Subcutaneous abdominal adipose tissue (tissue), 5 donors: Measurements from ENCODE around the gene BNIP5.

ENCODE experiments used
- H3K27ac ChIP-seq: one replicate; pipeline ENCODE4 v1.7.0; 2013; ENCODE audit warnings: low read depth, mild to moderate bottlenecking, inconsistent platforms, low read length, moderate library complexity
- H3K27me3 ChIP-seq, 5 donors: one replicate each; pipeline ENCODE4 v1.7.0; 2013; ENCODE audit warnings: low read length in 5 of 5, inconsistent platforms in 1 of 5; ENCODE audit not compliant: control insufficient read depth in 5 of 5, insufficient read depth in 4 of 5
- H3K36me3 ChIP-seq, 5 donors: one replicate each; pipeline ENCODE4 v1.7.0; 2013; ENCODE audit warnings: low read length in 5 of 5; ENCODE audit not compliant: control insufficient read depth in 5 of 5, insufficient read depth in 5 of 5
- H3K4me1 ChIP-seq, 5 donors: one replicate each; pipeline ENCODE4 v1.7.0; 2013; ENCODE audit warnings: low read length in 5 of 5, mild to moderate bottlenecking in 3 of 5, moderate library complexity in 1 of 5; ENCODE audit not compliant: control insufficient read depth in 5 of 5, insufficient read depth in 5 of 5
- H3K4me3 ChIP-seq, 5 donors: one replicate each; pipeline ENCODE4 v1.7.0; 2013; ENCODE audit warnings: low read length in 5 of 5, low read depth in 1 of 5
- H3K9ac ChIP-seq, 5 donors: one replicate each; pipeline ENCODE4 v1.7.0; 2013; ENCODE audit warnings: low read length in 5 of 5, mild to moderate bottlenecking in 4 of 5, moderate library complexity in 3 of 5
- H3K9me3 ChIP-seq, 5 donors: one replicate each; pipeline ENCODE4 v1.7.0; 2013; ENCODE audit warnings: low read length in 5 of 5; ENCODE audit not compliant: control insufficient read depth in 5 of 5
- donor health status: healthy.
- donor health status: healthy.
- donor health status: healthy.
- donor health status: healthy.
- donor health status: healthy.

The BNIP5 gene

GRCh38 chr6:36302227-36302976, 34.3 kb downstream of the BNIP5 start:
- H3K27me3 ChIP-seq: peaks cover 0 to 21% (median 10%) of the 10 kb centered on the region in 5 donors
- H3K36me3 ChIP-seq: no peaks in the 10 kb centered on the region
- no peak overlapping the region for H3K4me3 ChIP-seq
- no peaks in the 10 kb centered on the region for H3K9me3 ChIP-seq
- H3K9ac ChIP-seq: no peak overlapping the region
- peaks cover 0 to 8% (median 5%) of the 10 kb centered on the region in 5 donors for H3K4me1 ChIP-seq
- no peak overlapping the region for H3K27ac ChIP-seq

GRCh38 chr6:36301781-36302180, 34.9 kb downstream of the BNIP5 start:
- Histone ChIP-seq H3K36me3 (no peaks in the 10 kb centered on the region), H3K4me1 (peaks cover 0 to 12% (median 7%) of the 10 kb centered on the region in 5 donors), H3K9ac (no peak overlapping the region), H3K27ac (no peak overlapping the region), H3K27me3 (peaks cover 0 to 21% (median 10%) of the 10 kb centered on the region in 5 donors), H3K9me3 (no peaks in the 10 kb centered on the region), H3K4me3 (no peak overlapping the region)

- no peak overlapping the region for H3K9ac ChIP-seq
- no peaks in the 10 kb centered on the region for H3K36me3 ChIP-seq
- H3K9me3 ChIP-seq: no peaks in the 10 kb centered on the region
- no peak overlapping the region for H3K27ac ChIP-seq
- H3K4me3 ChIP-seq: no peak overlapping the region
- peaks cover 0 to 12% (median 8%) of the 10 kb centered on the region in 5 donors for H3K4me1 ChIP-seq
- H3K27me3 ChIP-seq: peaks cover 0 to 16% (median 7%) of the 10 kb centered on the region in 5 donors
Observed at GRCh38 chr6:36301085-36301658, 35.5 kb downstream of the BNIP5 start.

GRCh38 chr6:36298027-36298426, 38.7 kb downstream of the BNIP5 start:
- Histone ChIP-seq H3K4me1 (peaks cover 0 to 12% (median 8%) of the 10 kb centered on the region in 5 donors), H3K9me3 (no peaks in the 10 kb centered on the region), H3K4me3 (no peak overlapping the region), H3K36me3 (no peaks in the 10 kb centered on the region), H3K9ac (no peak overlapping the region), H3K27ac (no peak overlapping the region), H3K27me3 (peaks cover 0 to 15% (median 6%) of the 10 kb centered on the region in 5 donors)

- H3K4me1 ChIP-seq: peaks cover 0 to 9% (median 8%) of the 10 kb centered on the region in 5 donors
- H3K9ac ChIP-seq: no peak overlapping the region
- H3K36me3 ChIP-seq: no peaks in the 10 kb centered on the region
- no peak overlapping the region for H3K27ac ChIP-seq
- H3K4me3 ChIP-seq: no peak overlapping the region
- H3K27me3 ChIP-seq: peaks cover 0 to 15% (median 6%) of the 10 kb centered on the region in 5 donors
- H3K9me3 ChIP-seq: no peaks in the 10 kb centered on the region
Observed at GRCh38 chr6:36297511-36297910, 39.2 kb downstream of the BNIP5 start.

GRCh38 chr6:36297051-36297450, 39.6 kb downstream of the BNIP5 start:
- H3K9me3 ChIP-seq: no peaks in the 10 kb centered on the region
- no peaks in the 10 kb centered on the region for H3K36me3 ChIP-seq
- no peak overlapping the region for H3K4me3 ChIP-seq
- no peak overlapping the region for H3K9ac ChIP-seq
- H3K4me1 ChIP-seq: peaks cover 0 to 8% (median 7%) of the 10 kb centered on the region in 5 donors
- no peak overlapping the region for H3K27ac ChIP-seq
- peaks cover 0 to 12% (median 4%) of the 10 kb centered on the region in 5 donors for H3K27me3 ChIP-seq

GRCh38 chr6:36296240-36296639, 40.4 kb downstream of the BNIP5 start:
- H3K27me3 ChIP-seq: peaks cover 0 to 6% (median 2%) of the 10 kb centered on the region in 5 donors
- no peak overlapping the region for H3K9ac ChIP-seq
- H3K36me3 ChIP-seq: no peaks in the 10 kb centered on the region
- H3K4me3 ChIP-seq: no peak overlapping the region
- no peaks in the 10 kb centered on the region for H3K9me3 ChIP-seq
- no peak overlapping the region for H3K27ac ChIP-seq
- H3K4me1 ChIP-seq: peaks cover 0 to 9% (median under 1%) of the 10 kb centered on the region in 5 donors

GRCh38 chr6:36292170-36292569, 44.5 kb downstream of the BNIP5 start:
- Histone ChIP-seq H3K9me3 (no peaks in the 10 kb centered on the region), H3K27me3 (peaks cover 0 to 8% (median 5%) of the 10 kb centered on the region in 5 donors), H3K9ac (no peak overlapping the region), H3K27ac (no peak overlapping the region), H3K36me3 (no peaks in the 10 kb centered on the region), H3K4me1 (peaks cover 0 to 14% (median 8%) of the 10 kb centered on the region in 5 donors), H3K4me3 (no peak overlapping the region)

GRCh38 chr6:36290668-36291620, 45.7 kb downstream of the BNIP5 start:
- Histone ChIP-seq H3K36me3 (no peaks in the 10 kb centered on the region), H3K27me3 (peaks cover 0 to 12% (median 8%) of the 10 kb centered on the region in 5 donors), H3K27ac (no peak overlapping the region), H3K9ac (no peak overlapping the region), H3K4me3 (no peak overlapping the region), H3K4me1 (peaks cover 0 to 10% (median 8%) of the 10 kb centered on the region in 5 donors), H3K9me3 (no peaks in the 10 kb centered on the region)
